ENCODE measurements around the gene SLC6A19.

SLC6A19 gene

GRCh38 chr5:1190837-1191239, 10.6 kb upstream of the SLC6A19 start:
- POLR2A ChIA-PET, result no interaction called here
- TF ChIP-seq CTCF (IDR thresholded peaks at IDR 0.05; ENCODE audit: control extremely low read depth, extremely low read depth, low read depth, missing control alignments), result no peak
- no peak for DNase-seq (ENCODE audit: extremely low spot score)
- CTCF ChIA-PET, result interaction anchor here (1.0 kb wide), 1 partner anchor 23 kb away, joined by 4 read pairs; no protein-coding TSS in a partner anchor

- CTCF ChIA-PET, result no interaction called here
- TF ChIP-seq CTCF (IDR thresholded peaks at IDR 0.05; ENCODE audit: control extremely low read depth, extremely low read depth, low read depth, missing control alignments), result no peak
- DNase-seq (ENCODE audit: extremely low spot score), result no peak
- POLR2A ChIA-PET, result no interaction called here
Observed at GRCh38 chr5:1192971-1193590, 8.3 kb upstream of the SLC6A19 start.

GRCh38 chr5:1193591-1193985, 7.8 kb upstream of the SLC6A19 start:
- POLR2A ChIA-PET, result no interaction called here
- DNase-seq (ENCODE audit: extremely low spot score), result no peak
- CTCF ChIA-PET, result no interaction called here
- no peak for TF ChIP-seq CTCF (IDR thresholded peaks at IDR 0.05; ENCODE audit: control extremely low read depth, extremely low read depth, low read depth, missing control alignments)

- DNase-seq (ENCODE audit: extremely low spot score), result no peak
- TF ChIP-seq CTCF (IDR thresholded peaks at IDR 0.05; ENCODE audit: control extremely low read depth, extremely low read depth, low read depth, missing control alignments), result no peak
- ChIA-PET CTCF (no interaction called here), POLR2A (no interaction called here)
Observed at GRCh38 chr5:1194378-1194777, 7.0 kb upstream of the SLC6A19 start.

GRCh38 chr5:1195439-1195838, 6.0 kb upstream of the SLC6A19 start:
- TF ChIP-seq CTCF (IDR thresholded peaks at IDR 0.05; ENCODE audit: control extremely low read depth, extremely low read depth, low read depth, missing control alignments), result no peak
- DNase-seq (ENCODE audit: extremely low spot score), result no peak
- ChIA-PET CTCF (interaction anchor here (1.1 to 1.5 kb wide), 2 partner anchors 21 to 27 kb away, joined by 3 to 4 read pairs; no protein-coding TSS in a partner anchor), POLR2A (no interaction called here)

- ChIA-PET CTCF (interaction anchor here (1.1 to 1.5 kb wide), 2 partner anchors 22 to 28 kb away, joined by 3 to 4 read pairs; no protein-coding TSS in a partner anchor), POLR2A (no interaction called here)
- no peak for DNase-seq (ENCODE audit: extremely low spot score)
- TF ChIP-seq CTCF (IDR thresholded peaks at IDR 0.05; ENCODE audit: control extremely low read depth, extremely low read depth, low read depth, missing control alignments), result no peak
Observed at GRCh38 chr5:1195916-1196315, 5.5 kb upstream of the SLC6A19 start.
